Keratinocyte (primary cell): ENCODE measurements around the gene ISG15. TPM values are rescaled to one million over a fixed set of nuclear protein-coding genes. Genes with fewer than 3 reads are reported as not detected.

Experiments
- DNase-seq: peaks from one replicate; pipeline ENCODE4 v3.0.0-alpha.2; 2011; ENCODE audit warnings: low read depth, missing footprints, low spot score
- FAIRE-seq: peaks from 2 replicates; lab custom pipeline; 2011; peaks lifted over from hg19 to GRCh38; lab: Jason Lieb, UNC
- H2AFZ ChIP-seq: 2 replicates; pipeline ENCODE4 v1.6.0; 2012; ENCODE audit warnings: low read length, control low read depth, inconsistent platforms; ENCODE audit not compliant: control insufficient read depth
- H3K27ac ChIP-seq: 2 replicates; pipeline ENCODE4 v1.5.1; 2011; ENCODE audit warnings: low read length; ENCODE audit not compliant: control insufficient read depth, insufficient read depth
- H3K27me3 ChIP-seq: 3 replicates; pipeline ENCODE4 v1.6.0; 2011; ENCODE audit warnings: low read length; ENCODE audit not compliant: control insufficient read depth, insufficient read depth; ENCODE audit errors: extremely low read depth
- H3K36me3 ChIP-seq, 2 experiments: 2 replicates in 1 of 2; 3 replicates in 1 of 2; pipeline ENCODE4 v1.5.1; 2011; ENCODE audit warnings: low read length in 2 of 2, mild to moderate bottlenecking in 1 of 2; ENCODE audit not compliant: control insufficient read depth in 2 of 2, insufficient read depth in 2 of 2; ENCODE audit errors: extremely low read depth in 1 of 2
- H3K4me1 ChIP-seq: 3 replicates; pipeline ENCODE4 v1.5.1; 2011; ENCODE audit warnings: low read length; ENCODE audit not compliant: control insufficient read depth, insufficient read depth; ENCODE audit errors: extremely low read depth
- H3K4me2 ChIP-seq: 3 replicates; pipeline ENCODE4 v1.6.0; 2011; ENCODE audit warnings: low read depth, low read length; ENCODE audit not compliant: control insufficient read depth, insufficient read depth; ENCODE audit errors: extremely low read depth
- H3K4me3 ChIP-seq, 3 experiments: fragments of 200-600 bp in 1 of 3; sonication (generic) in 1 of 3; 2 replicates in 2 of 3; 3 replicates in 1 of 3; pipeline ENCODE4 v1.5.1; 2011 to 2016; ENCODE audit warnings: low read length in 3 of 3, mild to moderate bottlenecking in 3 of 3, control low read depth in 2 of 3, inconsistent platforms in 1 of 3, low read depth in 1 of 3, mixed read lengths in 1 of 3, mixed run types in 1 of 3, moderate library complexity in 1 of 3; ENCODE audit not compliant: control insufficient read depth in 2 of 3, insufficient read depth in 2 of 3; ENCODE audit errors: extremely low read depth in 1 of 3
- H3K79me2 ChIP-seq: 2 replicates; pipeline ENCODE4 v1.6.0; 2012; ENCODE audit warnings: low read length; ENCODE audit not compliant: control insufficient read depth, insufficient read depth
- H3K9ac ChIP-seq: 3 replicates; pipeline ENCODE4 v1.6.0; 2011; ENCODE audit warnings: low read length; ENCODE audit not compliant: control insufficient read depth, insufficient read depth; ENCODE audit errors: extremely low read depth
- H3K9me1 ChIP-seq: 3 replicates; pipeline ENCODE4 v1.6.0; 2011; ENCODE audit warnings: low read length; ENCODE audit not compliant: control insufficient read depth, insufficient read depth; ENCODE audit errors: extremely low read depth
- H3K9me3 ChIP-seq: 2 replicates; pipeline ENCODE4 v1.5.1; 2012; ENCODE audit warnings: low read depth, low read length; ENCODE audit not compliant: control insufficient read depth
- H4K20me1 ChIP-seq: 3 replicates; pipeline ENCODE4 v1.6.0; 2011; ENCODE audit warnings: low read length; ENCODE audit not compliant: control insufficient read depth, insufficient read depth; ENCODE audit errors: extremely low read depth
- CTCF ChIP-seq, 3 experiments: IDR thresholded peaks in 1 of 3; conservative IDR thresholded peaks in 1 of 3; optimal IDR thresholded peaks in 1 of 3; 2 replicates in 2 of 3; 3 replicates in 1 of 3; pipeline versions ENCODE3 to v1.5.1; 2011; ENCODE audit warnings: low read length in 3 of 3, mild to moderate bottlenecking in 3 of 3, moderate library complexity in 2 of 3, control low read depth in 1 of 3, inconsistent platforms in 1 of 3; ENCODE audit not compliant: insufficient read depth in 2 of 3; ENCODE audit errors: extremely low read depth in 1 of 3
- EZH2 ChIP-seq: IDR thresholded peaks from one replicate; pipeline ENCODE4 v1.6.1; 2012; ENCODE audit warnings: inconsistent platforms, mild to moderate bottlenecking, low read length, moderate library complexity
- dilution Hi-C: fragments of 300-500 bp; cut with MboI; formaldehyde crosslinking; loops from one replicate; pipeline ENCODE4 v1.7.0; 2020; ENCODE audit warnings: low sequenced_read_pairs; ENCODE audit not compliant: extremely low pct_ligation_motif_present
- polyA plus RNA-seq, 5 experiments: library from polyadenylated mRNA; depleted of rRNA in 3 of 5; stranded (reverse) in 3 of 5; stranded (forward) in 1 of 5; unstranded in 1 of 5; fragments of >200 nt; gene quantifications; 1 replicate in 1 of 5; 2 replicates in 3 of 5; 3 replicates in 1 of 5; pipeline versions ENCODE4 v1.2.1 to v1.2.3, GENCODE V29; 2011 to 2012; ENCODE audit warnings: missing spikeins in 2 of 5, low read depth in 1 of 5, low replicate concordance in 1 of 5

Gene ISG15
- polyA plus RNA-seq, 1 donor (not counting 4 experiments of a cell fraction or from before 2014, with no cell fraction given): 246 TPM

GRCh38 chr1:978069-978834, 35.0 kb upstream of the ISG15 start:
- dilution Hi-C loops: no loop called here
- Histone ChIP-seq H3K9me1 (no peaks in the 10 kb centered on the region), H3K4me2 (no peak overlapping the region), H4K20me1 (no peaks in the 10 kb centered on the region), H3K9ac (no peak overlapping the region), H3K27me3 (peaks cover 39% of the 10 kb centered on the region), H3K4me3 (no peak overlapping the region), H3K4me1 (peaks cover 4% of the 10 kb centered on the region), H2AFZ (no peak overlapping the region), H3K36me3 (peaks cover 0 to 1% of the 10 kb centered on the region in 2 experiments), H3K27ac (no peak overlapping the region), H3K79me2 (no peaks in the 10 kb centered on the region), H3K9me3 (no peaks in the 10 kb centered on the region)
- TF ChIP-seq EZH2 (no peak), CTCF (optimal IDR thresholded peaks at IDR 0.05 in 1 of 3, IDR thresholded peaks at IDR 0.05 in 1 of 3, conservative IDR thresholded peaks at IDR 0.05 in 1 of 3; ENCODE audit: extremely low read depth in 1 of 3, insufficient read depth in 2 of 3, low read length in 3 of 3) (no peak)
- FAIRE-seq: no peak
- DNase-seq: no peak

GRCh38 chr1:978835-979743, 34.2 kb upstream of the ISG15 start:
- DNase-seq (no peak), FAIRE-seq (no peak)
- Histone ChIP-seq H3K27ac (no peak overlapping the region), H3K9me3 (no peaks in the 10 kb centered on the region), H4K20me1 (no peaks in the 10 kb centered on the region), H3K36me3 (peaks cover 0 to under 1% of the 10 kb centered on the region in 2 experiments), H3K9ac (no peak overlapping the region), H3K4me3 (no peak overlapping the region), H3K4me1 (peaks cover 4% of the 10 kb centered on the region), H3K27me3 (peaks cover 47% of the 10 kb centered on the region), H3K4me2 (no peak overlapping the region), H3K9me1 (no peaks in the 10 kb centered on the region), H2AFZ (no peak overlapping the region), H3K79me2 (no peaks in the 10 kb centered on the region)
- TF ChIP-seq EZH2: no peak
- no peak for TF ChIP-seq CTCF (optimal IDR thresholded peaks at IDR 0.05 in 1 of 3, IDR thresholded peaks at IDR 0.05 in 1 of 3, conservative IDR thresholded peaks at IDR 0.05 in 1 of 3; ENCODE audit: extremely low read depth in 1 of 3, insufficient read depth in 2 of 3, low read length in 3 of 3)
- dilution Hi-C loops: no loop called here
